Mesendoderm (in vitro differentiated cells): ENCODE measurements around the gene POLRMT.

ENCODE experiments used
- DNase-seq: peaks from one replicate; pipeline ENCODE4 v3.0.0; 2013
- H2AK5ac ChIP-seq: 2 replicates; pipeline ENCODE4 v1.6.1; 2013; ENCODE audit warnings: low read length, inconsistent platforms
- H2BK120ac ChIP-seq: 2 replicates; pipeline ENCODE4 v1.6.1; 2013; ENCODE audit warnings: low read depth, mild to moderate bottlenecking, low read length, moderate library complexity, mixed read lengths
- H2BK15ac ChIP-seq: replicated peaks from 2 replicates; pipeline ENCODE4 v1.6.1; 2013; ENCODE audit warnings: low read depth, mild to moderate bottlenecking, moderate library complexity
- H2BK5ac ChIP-seq: 2 replicates; pipeline ENCODE4 v1.6.1; 2013; ENCODE audit warnings: low read length, inconsistent platforms
- H3K18ac ChIP-seq: 2 replicates; pipeline ENCODE4 v1.6.1; 2013; ENCODE audit warnings: mild to moderate bottlenecking, low read length, mixed read lengths
- H3K23ac ChIP-seq: one replicate; pipeline ENCODE4 v1.6.1; 2013; ENCODE audit warnings: low read length
- H3K27ac ChIP-seq: 2 replicates; pipeline ENCODE4 v1.5.1; 2013; ENCODE audit warnings: low read depth, mild to moderate bottlenecking, inconsistent platforms, low read length, moderate library complexity
- H3K27me3 ChIP-seq: 2 replicates; pipeline ENCODE4 v1.6.1; 2013; ENCODE audit warnings: low read length, control low read depth, mild to moderate bottlenecking, inconsistent platforms; ENCODE audit not compliant: insufficient read depth, poor library complexity
- H3K36me3 ChIP-seq: 2 replicates; pipeline ENCODE4 v1.6.1; 2013; ENCODE audit warnings: low read length, inconsistent platforms; ENCODE audit not compliant: control insufficient read depth, insufficient read depth
- H3K4ac ChIP-seq: one replicate; pipeline ENCODE4 v1.6.1; 2013; ENCODE audit warnings: low read depth, mild to moderate bottlenecking, low read length, moderate library complexity
- H3K4me1 ChIP-seq: 2 replicates; pipeline ENCODE4 v1.6.1; 2013; ENCODE audit warnings: low read depth, low read length, inconsistent platforms; ENCODE audit not compliant: control insufficient read depth
- H3K4me2 ChIP-seq: 2 replicates; pipeline ENCODE4 v1.6.1; 2013; ENCODE audit warnings: low read length
- H3K4me3 ChIP-seq: 2 replicates; pipeline ENCODE4 v1.5.1; 2013; ENCODE audit warnings: mild to moderate bottlenecking, low read length
- H3K56ac ChIP-seq: one replicate; pipeline ENCODE4 v1.6.1; 2013; ENCODE audit warnings: low read length
- H3K79me1 ChIP-seq: 2 replicates; pipeline ENCODE4 v1.6.1; 2013; ENCODE audit warnings: low read length, inconsistent platforms
- H3K79me2 ChIP-seq: 2 replicates; pipeline ENCODE4 v1.6.1; 2013; ENCODE audit warnings: mild to moderate bottlenecking, low read length; ENCODE audit not compliant: control insufficient read depth, insufficient read depth
- H3K9ac ChIP-seq: 2 replicates; pipeline ENCODE4 v1.6.1; 2013; ENCODE audit warnings: low read length, inconsistent platforms
- H4K5ac ChIP-seq: one replicate; pipeline ENCODE4 v1.6.1; 2013; ENCODE audit warnings: low read length
- H4K8ac ChIP-seq: one replicate; pipeline ENCODE4 v1.6.1; 2013; ENCODE audit warnings: low read depth, mild to moderate bottlenecking, control low read depth, low read length, moderate library complexity
- WGBS: extraction: QIAGEN DNeasy Blood & Tissue Kit; methylation state at CpG from one replicate; pipeline ENCODE4 v1.1.7; 2013; ENCODE audit warnings: low lambda C conversion rate, missing lambda C conversion rate; ENCODE audit not compliant: insufficient coverage; ENCODE audit errors: extremely low coverage; 5-methylcytosine and 5-hydroxymethylcytosine counted together

The POLRMT gene

GRCh38 chr19:590750-591098 is 42.6 kb downstream of the POLRMT start:
- Histone ChIP-seq H3K56ac (no peak overlapping the region), H3K79me2 (no peaks in the 10 kb centered on the region), H3K27me3 (peaks cover 15% of the 10 kb centered on the region), H4K5ac (no peak overlapping the region), H3K23ac (no peak overlapping the region), H2BK120ac (no peak overlapping the region), H3K4me2 (no peak overlapping the region), H3K18ac (no peak overlapping the region), H2AK5ac (no peak overlapping the region), H4K8ac (no peak overlapping the region), H2BK15ac (no peak overlapping the region), H2BK5ac (no peak overlapping the region), H3K36me3 (no peaks in the 10 kb centered on the region), H3K9ac (no peak overlapping the region), H3K4ac (no peak overlapping the region), H3K4me3 (no peak overlapping the region), H3K4me1 (no peaks in the 10 kb centered on the region), H3K27ac (no peak overlapping the region), H3K79me1 (no peaks in the 10 kb centered on the region)
- no CpG with 5 or more reads among the region's 41 CpGs for WGBS
- DNase-seq, result no peak

GRCh38 chr19:590396-590745 is 43.0 kb downstream of the POLRMT start:
- Histone ChIP-seq H3K27me3 (peaks cover 15% of the 10 kb centered on the region), H3K4me1 (no peaks in the 10 kb centered on the region)
- no CpG with 5 or more reads among the region's 50 CpGs for WGBS

GRCh38 chr19:589693-590395 is 43.5 kb downstream of the POLRMT start, which contains the start of gene HCN2:
HCN2 (plus strand) TSS chr19:589881; CDS start chr19:589946, 65 bp downstream.
- Histone ChIP-seq H3K36me3 (no peaks in the 10 kb centered on the region), H3K4me3 (no peak within 1 kb of the TSS), H3K27me3 (peaks cover 15% of the 10 kb centered on the region), H3K56ac (no peak within 1 kb of the TSS), H3K4me1 (no peaks in the 10 kb centered on the region), H3K4ac (no peak within 1 kb of the TSS), H2BK15ac (no peak within 1 kb of the TSS), H4K8ac (no peak within 1 kb of the TSS), H3K23ac (no peak within 1 kb of the TSS), H2AK5ac (no peak within 1 kb of the TSS), H3K79me2 (no peaks in the 10 kb centered on the region), H3K9ac (no peak within 1 kb of the TSS), H3K27ac (no peak within 1 kb of the TSS), H3K4me2 (no peak within 1 kb of the TSS), H2BK5ac (no peak within 1 kb of the TSS), H4K5ac (no peak within 1 kb of the TSS), H3K79me1 (no peaks in the 10 kb centered on the region), H2BK120ac (no peak within 1 kb of the TSS), H3K18ac (no peak within 1 kb of the TSS)
- no CpG with 5 or more reads among the region's 132 CpGs for WGBS
- no peak for DNase-seq

More at GRCh38 chr19:590396-590745, 43.0 kb downstream of the POLRMT start:
- Histone ChIP-seq H3K23ac (no peak overlapping the region), H3K9ac (no peak overlapping the region), H2BK120ac (no peak overlapping the region), H3K56ac (no peak overlapping the region), H3K27ac (no peak overlapping the region), H3K36me3 (no peaks in the 10 kb centered on the region), H3K79me1 (no peaks in the 10 kb centered on the region), H3K4me2 (no peak overlapping the region), H3K18ac (no peak overlapping the region), H2BK5ac (no peak overlapping the region), H3K4me3 (no peak overlapping the region), H3K79me2 (no peaks in the 10 kb centered on the region), H4K5ac (no peak overlapping the region), H2BK15ac (no peak overlapping the region), H4K8ac (no peak overlapping the region), H2AK5ac (no peak overlapping the region), H3K4ac (no peak overlapping the region)
- no peak for DNase-seq

GRCh38 chr19:588741-589692 is 44.3 kb downstream of the POLRMT start:
- WGBS, result no CpG with 5 or more reads among the region's 54 CpGs
- no peak overlapping the region for H2AK5ac ChIP-seq

GRCh38 chr19:588093-588740 is 45.1 kb downstream of the POLRMT start:
- Histone ChIP-seq H2BK15ac (no peak overlapping the region), H3K23ac (no peak overlapping the region), H4K5ac (no peak overlapping the region), H3K4me1 (no peaks in the 10 kb centered on the region), H3K56ac (no peak overlapping the region), H3K36me3 (no peaks in the 10 kb centered on the region), H3K4ac (no peak overlapping the region), H2AK5ac (no peak overlapping the region), H3K27me3 (peaks cover 15% of the 10 kb centered on the region), H3K27ac (no peak overlapping the region), H3K9ac (no peak overlapping the region), H2BK5ac (no peak overlapping the region), H3K4me3 (no peak overlapping the region), H3K79me1 (no peaks in the 10 kb centered on the region), H3K79me2 (no peaks in the 10 kb centered on the region), H3K18ac (no peak overlapping the region), H4K8ac (no peak overlapping the region), H2BK120ac (no peak overlapping the region), H3K4me2 (no peak overlapping the region)
- WGBS, result no CpG with 5 or more reads among the region's 41 CpGs
- peak; percentile 90 for DNase-seq

More at GRCh38 chr19:588741-589692, 44.3 kb downstream of the POLRMT start:
- Histone ChIP-seq H3K23ac (no peak overlapping the region), H2BK120ac (no peak overlapping the region), H3K27me3 (peaks cover 15% of the 10 kb centered on the region), H4K5ac (no peak overlapping the region), H3K18ac (no peak overlapping the region), H2BK15ac (no peak overlapping the region), H3K36me3 (no peaks in the 10 kb centered on the region), H3K4me2 (no peak overlapping the region), H3K4me3 (no peak overlapping the region), H3K4me1 (no peaks in the 10 kb centered on the region), H3K4ac (no peak overlapping the region), H2BK5ac (no peak overlapping the region), H3K56ac (no peak overlapping the region), H3K79me1 (no peaks in the 10 kb centered on the region), H3K9ac (no peak overlapping the region), H4K8ac (no peak overlapping the region), H3K27ac (no peak overlapping the region), H3K79me2 (no peaks in the 10 kb centered on the region)
- DNase-seq, result no peak
